GM21786 (cell line): ENCODE data around the gene OBP2A.
"Not testable (repeated sequence)": the region's sequence is repeated elsewhere in the genome, so short reads cannot be mapped to it uniquely, and the experiment has no call there.

ENCODE experiments used
- ATAC-seq: cut with Tn5 transposase; IDR thresholded peaks from one replicate; pipeline ENCODE4 v1.9.1; 2021; ENCODE audit not compliant: unreplicated experiment

Gene OBP2A, protein sequence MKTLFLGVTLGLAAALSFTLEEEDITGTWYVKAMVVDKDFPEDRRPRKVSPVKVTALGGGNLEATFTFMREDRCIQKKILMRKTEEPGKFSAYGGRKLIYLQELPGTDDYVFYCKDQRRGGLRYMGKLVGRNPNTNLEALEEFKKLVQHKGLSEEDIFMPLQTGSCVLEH

DNA sequence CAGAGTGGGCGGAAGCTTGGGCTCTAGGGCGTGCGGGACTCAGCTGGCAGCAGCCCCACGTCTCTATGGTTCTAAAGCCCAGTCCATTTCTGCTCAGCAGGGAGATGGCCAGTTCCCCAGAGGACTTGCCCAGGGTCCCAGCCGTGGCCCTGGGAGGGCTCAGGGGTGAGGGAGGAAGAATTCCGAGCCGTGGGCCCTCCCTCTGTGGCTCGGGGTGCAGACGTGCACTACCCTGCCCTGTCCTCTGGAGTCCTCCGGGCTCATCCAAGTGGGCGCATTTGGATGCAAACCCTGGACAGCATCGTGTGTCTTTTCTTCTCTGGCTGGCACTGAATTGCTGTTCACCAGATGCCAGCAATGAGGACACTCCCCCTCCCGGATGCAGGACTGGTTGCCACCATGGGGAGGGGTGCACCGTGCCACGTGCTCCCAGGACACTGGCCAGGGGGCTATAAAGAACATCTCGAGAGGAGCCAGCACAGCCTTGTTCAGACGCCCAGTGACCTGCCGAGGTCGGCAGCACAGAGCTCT lies at the start of gene OBP2A:
OBP2A (plus strand) TSS at position 481 of the 531 bp plus-strand sequence. CDS start 55 bp downstream, outside the sequence.
- not testable (repeated sequence) for ATAC-seq

DNA sequence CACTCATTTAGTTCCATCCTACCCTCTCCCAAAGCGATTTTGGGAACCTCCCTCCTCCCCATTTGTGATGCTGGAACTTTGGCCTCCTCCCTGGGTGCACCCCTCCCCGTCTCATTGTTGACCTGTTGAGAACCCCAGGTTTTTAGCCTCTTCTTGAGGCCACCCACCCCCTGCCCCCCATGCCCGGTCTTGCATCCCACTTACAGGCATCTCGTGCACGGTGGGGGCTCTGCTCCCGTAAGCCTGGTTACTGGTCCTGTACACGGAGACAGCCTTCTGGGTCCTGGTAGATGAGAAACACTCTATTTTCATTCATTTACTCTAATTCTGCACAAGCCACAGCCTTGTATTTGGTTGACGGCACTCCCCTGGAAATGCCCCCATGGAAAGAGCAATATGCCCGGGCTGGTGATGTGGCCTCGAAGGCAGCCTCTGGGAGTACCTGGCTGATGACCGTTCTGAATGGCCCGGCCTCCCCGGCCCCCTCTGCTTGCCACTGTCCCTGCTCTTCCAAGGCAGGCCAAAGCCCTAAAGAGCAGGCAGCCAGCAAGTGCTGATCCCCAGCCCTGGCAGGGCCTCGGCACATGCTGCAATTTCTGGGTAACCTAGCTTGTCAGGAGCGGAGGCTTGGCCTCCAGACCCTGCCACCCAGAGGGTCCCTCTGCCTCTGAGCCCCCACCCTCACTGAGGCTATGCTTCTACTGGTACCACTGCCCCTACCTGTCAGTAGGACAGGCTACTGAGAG lies 47.4 kb upstream of the OBP2A start:
- no peak for ATAC-seq

DNA sequence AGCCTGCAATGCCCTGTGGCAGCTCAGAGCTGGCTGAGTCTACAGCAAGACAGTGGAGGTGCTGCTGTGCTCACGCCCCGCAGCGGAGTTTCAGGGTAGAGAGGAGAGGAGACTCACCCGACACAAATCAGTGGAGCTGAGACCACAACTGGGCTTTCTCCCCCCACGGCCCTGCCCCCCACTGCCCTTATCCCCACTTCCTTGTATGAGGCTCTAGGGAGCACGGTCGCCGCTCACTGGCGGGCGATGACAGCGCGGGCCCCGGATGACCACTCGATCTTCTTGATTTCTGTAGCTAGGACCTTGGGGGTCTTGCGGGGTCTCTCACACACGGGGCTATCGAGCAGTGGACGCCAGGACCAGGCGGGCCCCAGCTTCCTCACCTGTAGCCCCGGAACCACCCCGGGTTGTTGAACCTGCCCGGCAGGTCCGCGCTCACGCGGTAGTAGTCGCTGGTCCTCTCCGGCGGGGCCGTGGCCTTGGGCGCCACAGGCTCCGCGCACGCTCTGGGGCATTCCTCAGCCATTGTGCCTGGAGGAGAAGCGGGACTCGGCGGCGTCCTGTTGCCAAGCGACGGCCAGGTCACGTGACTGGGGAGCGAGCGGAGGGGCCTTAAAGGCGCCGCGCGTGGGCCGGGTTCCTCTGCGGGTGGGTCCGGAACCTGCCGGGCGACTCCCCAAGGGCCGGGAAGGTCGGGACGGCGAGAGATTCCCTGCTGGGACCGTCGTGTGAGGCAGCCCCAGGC lies 46.4 kb upstream of the OBP2A start:
- ATAC-seq: peak; percentile 50

DNA sequence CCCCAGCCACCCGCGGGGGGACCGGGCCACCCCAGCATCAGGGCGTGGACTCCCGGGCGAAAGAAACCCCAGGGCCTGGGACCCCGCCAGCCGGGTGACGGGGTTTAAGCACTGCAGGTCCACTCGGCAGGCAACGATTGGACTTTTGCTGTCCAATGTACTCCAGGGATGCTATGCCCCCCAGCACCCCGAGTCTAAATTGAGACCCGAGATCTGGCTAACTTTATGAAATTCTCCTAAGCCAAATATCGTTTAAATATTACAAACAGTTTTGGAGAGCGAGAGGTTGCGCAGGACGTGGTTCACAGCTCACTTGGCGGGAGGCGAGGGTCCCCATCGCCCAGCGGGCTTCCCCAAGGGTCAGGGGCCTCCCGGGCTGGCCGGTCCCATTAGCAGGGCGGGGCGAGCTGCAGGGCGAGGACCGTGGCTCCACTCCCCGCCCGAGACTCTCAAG lies 45.8 kb upstream of the OBP2A start:
- ATAC-seq: peak; percentile 4

DNA sequence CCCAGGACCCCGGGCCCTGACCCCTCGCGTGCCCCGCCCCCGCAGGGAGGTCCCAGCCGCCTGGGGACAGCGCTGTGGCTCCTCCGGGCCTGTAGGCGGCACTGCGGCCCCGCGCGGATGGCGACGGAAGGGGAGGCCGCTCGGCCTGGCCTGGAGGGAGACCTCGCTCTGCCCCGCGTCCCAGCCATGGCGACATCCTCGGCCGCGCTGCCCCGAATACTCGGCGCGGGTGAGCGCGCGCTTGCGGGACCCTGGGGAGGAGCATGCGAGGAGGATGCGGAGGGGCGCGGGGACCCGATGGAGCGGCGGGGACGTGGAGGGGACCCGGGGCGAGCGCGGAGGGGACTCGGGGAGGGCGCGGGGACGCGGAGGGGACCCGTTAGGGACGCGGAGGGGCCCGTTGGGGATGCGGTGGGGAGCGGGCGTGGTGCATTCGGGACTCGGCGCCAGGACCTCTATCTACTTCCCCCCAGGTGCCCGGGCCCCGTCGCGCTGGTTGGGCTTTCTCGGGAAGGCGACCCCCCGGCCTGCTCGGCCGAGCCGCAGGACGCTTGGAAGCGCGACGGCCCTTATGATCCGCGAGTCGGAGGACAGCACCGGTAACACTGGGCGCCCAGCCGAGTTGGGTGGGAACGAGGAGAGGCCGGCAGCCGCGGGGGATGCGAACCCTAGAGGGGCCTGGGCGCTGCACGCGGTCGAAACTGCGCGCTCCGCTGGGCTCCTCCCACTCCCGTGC lies 45.2 kb upstream of the OBP2A start, which contains the start of gene MRPS2:
MRPS2 (plus strand) TSS at position 158 of the 736 bp plus-strand sequence; CDS start at position 187, 29 bp downstream.
- ATAC-seq: peak; percentile 71

DNA sequence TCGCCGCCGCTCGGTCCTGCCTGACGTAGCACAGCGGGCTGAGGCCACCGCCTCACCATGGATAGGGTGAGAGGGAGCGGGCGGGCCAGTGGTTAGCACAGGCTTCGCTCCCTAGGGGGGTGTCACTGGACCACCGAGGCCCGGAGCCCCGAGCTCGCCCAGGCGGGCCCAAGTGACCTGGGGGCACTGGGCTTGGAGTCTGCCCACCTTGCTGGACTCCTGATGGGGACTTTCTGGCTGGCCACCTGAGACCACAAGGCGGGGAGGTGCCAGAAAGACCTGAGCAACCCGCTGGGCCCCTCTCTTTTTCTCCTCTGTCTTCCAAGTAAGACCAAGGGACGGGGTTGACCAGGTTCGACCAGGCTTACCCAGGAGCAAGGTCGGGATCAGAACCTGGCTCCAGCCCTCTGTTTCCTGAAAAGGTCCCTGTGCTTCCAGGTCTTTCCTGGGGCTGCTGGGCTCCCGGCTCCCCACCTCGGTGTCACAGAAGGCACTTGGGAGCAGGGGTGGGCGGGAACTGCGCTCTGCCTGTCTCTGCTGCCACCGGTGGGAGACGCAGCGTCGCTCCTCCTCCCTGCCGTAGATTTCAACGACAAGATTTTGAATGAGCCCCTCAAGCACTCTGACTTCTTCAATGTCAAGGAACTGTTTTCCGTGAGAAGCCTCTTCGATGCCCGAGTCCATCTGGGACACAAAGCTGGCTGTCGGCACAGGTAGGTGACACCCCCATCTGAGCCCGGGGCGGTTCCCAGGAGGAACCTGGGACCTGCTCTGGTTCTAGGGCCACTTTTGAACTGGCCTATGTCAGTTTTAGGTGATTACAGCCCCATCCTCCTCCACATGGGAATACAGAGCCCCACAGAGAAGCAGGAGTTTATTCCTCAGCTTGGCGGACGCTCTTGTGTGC lies 44.4 kb upstream of the OBP2A start:
- no peak for ATAC-seq

DNA sequence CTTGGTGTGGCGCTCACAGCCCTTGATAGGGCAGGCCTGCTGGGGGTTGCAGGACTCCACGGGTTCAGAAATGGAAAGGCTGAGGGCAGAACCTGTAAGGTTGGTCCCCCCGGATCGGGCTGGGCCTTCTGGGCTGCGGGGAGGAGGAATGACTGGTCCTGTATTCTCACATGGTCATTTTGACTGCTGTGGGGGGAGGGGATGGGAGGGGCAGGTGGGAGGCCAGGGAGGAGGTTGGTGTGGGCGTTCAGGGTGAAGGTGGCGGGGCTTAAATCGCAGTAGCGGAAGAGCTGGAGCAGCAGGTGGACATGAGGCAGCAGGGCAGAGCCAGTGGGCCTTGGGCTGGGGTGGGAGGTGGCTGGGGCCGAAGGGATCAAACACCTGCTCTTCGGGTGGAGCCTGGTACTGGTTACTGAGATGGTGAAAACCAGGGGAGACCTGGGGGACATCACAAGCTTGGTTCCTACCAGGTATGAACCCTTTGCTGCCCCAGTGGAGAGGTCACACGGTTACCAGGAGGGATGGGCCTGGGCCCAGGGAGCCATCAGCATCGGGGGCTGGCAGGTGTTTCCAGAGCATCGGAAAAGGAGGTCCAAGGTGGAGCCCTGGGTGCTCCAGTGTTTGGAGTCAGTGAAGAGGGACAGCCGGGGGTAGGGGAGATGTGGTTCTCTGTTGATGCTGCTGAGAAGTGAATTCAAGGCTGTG lies 43.6 kb upstream of the OBP2A start:
- no peak for ATAC-seq

DNA sequence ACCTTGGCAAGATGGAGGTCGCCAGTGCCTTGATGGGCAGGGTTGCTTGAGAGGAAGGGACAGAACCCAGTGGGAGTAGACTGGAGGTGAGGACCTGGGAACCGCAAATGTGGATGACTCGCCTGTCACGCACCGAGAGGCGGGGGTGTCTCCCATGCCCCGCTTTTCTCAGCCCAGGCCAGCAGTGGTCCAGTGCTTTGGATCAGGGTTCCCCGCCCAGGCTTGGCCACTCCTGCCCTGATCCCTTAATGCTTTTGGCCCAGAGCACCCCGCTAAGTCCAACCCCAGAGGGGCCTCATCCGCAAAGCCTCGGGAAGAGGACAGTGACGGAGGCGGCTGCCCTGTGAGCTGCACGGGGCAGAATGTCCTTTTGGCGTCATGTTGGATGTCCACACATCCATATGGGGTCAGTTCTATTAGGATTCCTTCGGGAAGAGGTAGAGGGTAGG lies 43.0 kb upstream of the OBP2A start:
- no peak for ATAC-seq

DNA sequence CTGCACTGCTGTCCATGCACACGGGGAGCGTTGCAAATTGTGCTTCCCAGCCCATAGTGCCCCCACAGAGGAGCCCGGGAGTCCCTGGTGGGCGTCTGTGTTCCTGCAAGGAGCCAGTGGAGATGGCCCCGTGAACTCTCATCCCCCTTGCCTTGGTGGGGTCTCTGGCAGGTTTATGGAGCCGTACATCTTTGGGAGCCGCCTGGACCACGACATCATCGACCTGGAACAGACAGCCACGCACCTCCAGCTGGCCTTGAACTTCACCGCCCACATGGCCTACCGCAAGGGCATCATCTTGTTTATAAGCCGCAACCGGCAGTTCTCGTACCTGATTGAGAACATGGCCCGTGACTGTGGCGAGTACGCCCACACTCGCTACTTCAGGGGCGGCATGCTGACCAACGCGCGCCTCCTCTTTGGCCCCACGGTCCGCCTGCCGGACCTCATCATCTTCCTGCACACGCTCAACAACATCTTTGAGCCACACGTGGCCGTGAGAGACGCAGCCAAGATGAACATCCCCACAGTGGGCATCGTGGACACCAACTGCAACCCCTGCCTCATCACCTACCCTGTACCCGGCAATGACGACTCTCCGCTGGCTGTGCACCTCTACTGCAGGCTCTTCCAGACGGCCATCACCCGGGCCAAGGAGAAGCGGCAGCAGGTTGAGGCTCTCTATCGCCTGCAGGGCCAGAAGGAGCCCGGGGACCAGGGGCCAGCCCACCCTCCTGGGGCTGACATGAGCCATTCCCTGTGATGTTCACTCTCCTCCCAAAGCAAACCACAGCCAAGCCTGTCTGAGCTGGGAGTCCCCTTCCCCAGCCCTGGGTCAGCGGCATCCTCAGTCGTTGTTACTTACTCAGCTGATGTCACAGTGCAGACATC lies 42.3 kb upstream of the OBP2A start:
- ATAC-seq: no peak

DNA sequence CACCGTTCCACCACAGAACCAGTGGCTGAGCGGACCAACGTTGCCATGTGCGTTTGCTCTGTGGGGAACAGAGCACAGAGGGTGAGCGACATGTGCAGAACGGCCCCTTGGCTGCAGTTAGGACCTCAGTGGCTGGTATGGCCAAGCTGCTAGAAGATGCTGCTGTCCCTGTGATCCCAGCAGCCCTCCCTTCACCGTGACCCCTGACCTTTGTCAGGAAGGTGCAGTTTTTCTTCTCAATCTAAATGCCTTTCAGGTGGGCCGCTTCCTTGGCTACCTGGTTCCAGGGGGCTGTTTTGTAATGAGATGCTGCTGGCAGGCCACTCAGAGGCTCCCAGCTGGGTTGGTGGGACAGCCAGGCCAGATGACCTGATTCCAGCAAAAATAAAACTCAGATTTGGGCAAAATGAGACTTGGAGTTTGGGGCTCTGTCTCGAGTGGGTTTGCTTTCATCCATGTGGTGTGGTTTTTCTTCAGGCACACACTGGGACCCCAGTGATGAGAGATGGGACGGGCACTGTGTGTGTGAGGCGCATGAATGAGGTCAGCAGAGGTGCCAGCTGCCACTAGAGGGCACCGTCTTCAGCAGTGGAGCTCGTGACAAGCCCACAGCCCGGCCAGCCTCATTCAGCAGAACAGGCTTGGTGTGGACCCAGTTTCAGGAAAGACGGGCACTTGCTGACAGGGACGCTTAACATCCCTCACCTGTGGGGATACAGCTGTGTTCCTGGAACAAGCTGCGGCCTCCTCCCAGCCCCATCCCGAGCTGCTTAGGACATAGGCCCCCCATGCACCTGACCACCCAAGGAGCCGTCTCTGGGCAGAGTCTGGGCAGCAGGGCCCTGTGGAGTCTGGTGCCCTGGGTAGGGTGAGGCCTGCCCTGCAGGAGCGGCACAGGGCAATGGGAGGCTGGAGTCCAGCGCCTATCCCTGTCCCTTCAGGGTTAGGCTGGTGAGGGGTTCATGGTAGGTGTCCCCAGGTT lies 41.4 kb upstream of the OBP2A start:
- no peak for ATAC-seq

DNA sequence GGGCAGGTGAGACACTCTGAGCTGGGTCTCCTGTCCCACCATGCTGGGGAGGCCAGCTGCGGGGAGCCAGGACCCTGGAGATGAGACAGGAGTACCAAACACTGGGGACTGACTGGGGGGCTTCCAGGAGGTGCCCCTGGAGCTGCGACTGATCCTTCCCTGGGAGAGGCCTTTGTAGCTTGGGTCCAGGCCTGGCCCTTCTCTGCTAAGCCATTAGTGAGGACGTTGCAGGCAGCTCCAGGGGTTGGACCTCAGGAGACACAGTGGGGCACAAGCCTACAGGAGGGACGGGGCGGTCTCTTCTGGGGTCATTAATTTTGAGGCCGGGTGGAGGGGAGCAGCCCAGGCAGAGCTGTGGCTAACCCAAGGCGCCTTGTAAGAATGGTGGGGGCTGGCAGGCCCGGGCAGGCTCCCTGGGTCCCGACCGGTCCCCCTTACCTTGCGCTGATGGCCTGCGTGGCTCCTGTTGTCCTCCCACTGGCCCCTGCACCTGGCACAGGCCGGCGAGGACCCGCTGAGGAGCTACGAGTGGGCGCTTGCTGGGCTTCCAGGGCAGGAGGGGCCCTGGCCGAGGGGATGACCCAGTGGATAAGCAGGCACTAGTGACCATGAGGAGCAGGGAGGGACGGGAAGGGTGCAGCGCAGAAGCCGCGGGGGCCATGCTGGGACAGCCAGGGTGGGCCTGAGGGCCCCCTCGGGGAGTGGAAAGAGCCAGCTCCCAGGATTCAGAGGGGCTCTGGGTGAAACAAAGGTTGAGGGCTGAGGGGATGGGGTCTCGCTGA lies 40.3 kb upstream of the OBP2A start:
- ATAC-seq: no peak

DNA sequence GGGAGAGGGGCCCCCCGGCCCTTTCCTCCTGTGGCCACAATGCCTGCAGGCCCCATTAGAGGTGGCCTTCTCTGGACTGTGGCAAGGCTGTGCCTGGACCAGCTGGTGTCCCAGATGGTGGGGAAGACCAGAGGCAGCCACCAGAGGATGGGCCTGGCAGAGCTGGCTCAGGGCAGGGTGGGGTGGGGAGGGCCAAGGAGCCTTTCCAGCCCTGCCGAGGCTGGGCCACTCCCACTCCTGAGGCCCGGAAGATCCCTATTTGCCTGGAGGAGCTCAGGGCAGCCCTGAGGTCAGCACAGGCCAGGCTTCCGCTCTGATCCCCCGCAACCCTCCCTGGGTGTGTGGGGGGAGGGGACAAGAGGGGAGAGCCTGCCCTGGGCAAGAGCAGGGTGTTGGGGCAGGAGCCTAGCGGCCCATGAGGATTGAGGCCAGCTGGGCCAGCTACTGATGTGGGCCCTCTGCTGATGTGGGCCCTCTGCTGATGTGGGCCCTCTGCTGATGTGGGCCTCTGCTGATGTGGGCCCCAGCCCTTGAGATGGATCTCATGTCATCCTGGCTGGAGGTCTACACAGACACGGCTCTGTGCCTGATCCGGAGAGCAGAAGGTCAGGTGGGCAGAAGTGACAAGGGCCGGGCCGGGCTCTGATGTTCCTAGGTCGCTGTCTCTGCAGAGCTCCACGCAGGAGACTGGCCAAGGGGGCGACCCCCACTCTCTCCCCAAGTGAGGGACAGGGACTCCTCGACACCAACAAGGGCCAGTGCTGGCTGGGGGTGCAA lies 39.4 kb upstream of the OBP2A start:
- ATAC-seq: no peak

DNA sequence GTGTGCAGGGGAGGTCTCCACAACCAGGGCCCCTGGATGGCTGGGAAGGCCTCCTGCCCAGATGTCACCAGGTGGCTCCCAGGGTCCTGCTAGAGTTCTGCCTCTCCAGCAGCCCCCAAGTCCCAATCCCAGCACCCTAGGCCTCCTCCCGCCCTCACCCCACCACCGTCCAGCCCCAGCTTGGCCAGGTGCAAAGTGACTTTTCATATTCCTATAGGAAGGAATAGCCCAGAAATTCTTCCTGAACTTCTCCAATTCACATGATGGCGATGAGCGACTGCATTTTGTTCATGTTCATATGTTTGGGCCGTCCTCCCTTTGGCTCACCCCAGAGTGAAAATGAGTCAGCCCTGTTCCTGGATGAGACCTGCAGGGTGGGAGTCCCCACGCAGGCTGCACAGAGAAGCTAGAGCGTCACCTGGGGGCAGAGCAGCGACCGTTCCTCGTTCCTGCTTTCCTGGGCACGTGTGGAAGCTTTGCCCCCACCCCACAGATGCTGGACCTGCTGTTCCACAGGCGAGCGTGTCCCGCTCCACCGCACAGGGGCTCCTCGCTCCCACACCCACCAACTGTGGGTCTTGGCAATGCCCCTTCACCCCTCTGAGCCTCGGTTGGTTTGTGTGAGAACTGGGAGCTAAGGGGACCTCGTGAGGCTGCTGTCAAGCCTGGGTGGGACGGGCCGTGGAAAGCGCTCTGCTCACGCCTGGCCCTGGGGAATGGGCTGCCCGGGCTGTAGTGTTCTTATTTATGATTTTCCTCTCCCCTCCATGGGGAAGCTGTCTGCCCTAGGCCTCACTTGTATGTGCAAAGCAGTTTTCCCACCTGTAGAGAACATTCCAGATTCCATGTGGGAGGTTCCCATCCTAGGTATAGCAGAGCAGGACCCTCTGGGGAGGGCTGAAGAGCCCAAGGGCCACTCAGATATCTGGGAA lies 38.6 kb upstream of the OBP2A start:
- no peak for ATAC-seq

DNA sequence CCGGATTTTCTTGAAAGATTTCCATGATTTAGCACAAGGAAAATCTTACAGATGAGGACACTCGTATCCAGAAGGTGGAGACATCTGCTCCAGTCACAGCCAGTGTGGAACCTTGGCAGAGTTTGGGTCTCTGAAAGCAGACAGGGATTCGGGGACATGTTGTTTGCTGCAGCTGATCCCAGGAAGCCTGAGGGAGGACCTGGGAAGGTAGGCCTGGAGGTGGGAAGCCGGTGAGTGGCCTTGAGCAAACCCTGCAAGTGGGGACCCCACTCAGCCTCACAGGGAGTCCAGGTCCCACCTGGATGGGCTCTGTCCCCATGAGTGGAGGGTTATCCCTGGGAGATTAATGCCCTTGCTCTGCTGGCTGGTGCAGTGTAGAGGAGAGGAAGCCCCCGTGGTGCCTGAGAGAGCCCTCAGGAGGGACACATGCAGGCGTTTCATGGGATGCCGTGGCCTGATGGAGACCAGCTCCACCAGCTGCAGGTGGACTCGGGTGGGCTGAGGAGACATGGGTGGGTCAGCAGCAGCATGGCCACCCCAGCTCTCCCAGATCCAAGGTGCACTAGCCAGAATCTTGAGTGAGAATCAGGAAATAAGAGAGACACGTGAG lies 37.6 kb upstream of the OBP2A start:
- ATAC-seq: no peak
